ENCODE data around the gene TBC1D22B. TPM values are rescaled to one million over a fixed set of nuclear protein-coding genes. Genes with fewer than 3 reads are reported as not detected.

Gene TBC1D22B
- total and polyA plus RNA-seq, 9 of the 15 experiments (the other 6 are each of a cell fraction or from before 2014, with no cell fraction given): 4.8 to 24.2 (median 13.5) TPM

DNA sequence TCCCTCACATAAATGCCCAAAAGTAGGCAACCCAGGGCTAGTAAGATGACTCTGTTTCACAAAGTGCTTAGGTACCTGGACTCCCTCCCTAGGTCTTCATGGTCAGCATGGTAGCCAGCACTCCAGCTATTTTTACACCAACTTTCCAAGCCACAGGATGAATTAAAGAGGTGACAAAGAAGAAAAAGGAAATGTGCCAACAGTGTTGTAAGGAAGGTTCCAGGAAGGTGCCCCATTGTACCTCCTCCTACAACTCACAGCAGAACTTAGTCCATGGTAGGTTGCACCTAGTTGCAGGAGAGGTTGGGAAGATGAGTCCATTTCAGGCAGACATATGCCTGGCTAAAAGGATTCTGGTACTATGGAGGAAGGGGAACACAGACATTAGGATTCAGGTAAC, 76.5 kb downstream of the TBC1D22B start:
- TF ChIP-seq BCL6 (CRISPR knock-in tag; IDR thresholded peaks at IDR 0.05) (no peak), ZNF354B (CRISPR knock-in tag; IDR thresholded peaks at IDR 0.05) (no peak), ETV1 (tag; conservative IDR thresholded peaks at IDR 0.05; ENCODE audit: low read depth) (no peak), LCOR (CRISPR knock-in tag; IDR thresholded peaks at IDR 0.05) (no peak), ZNF699 (CRISPR knock-in tag; IDR thresholded peaks at IDR 0.05; ENCODE audit: insufficient replicate concordance) (no peak), PML (IDR thresholded peaks at IDR 0.05; ENCODE audit: low read length) (no peak), TEAD2 (tag; IDR thresholded peaks at IDR 0.05) (no peak), COPS2 (conservative IDR thresholded peaks at IDR 0.05) (no peak), ZC3H11A (IDR thresholded peaks at IDR 0.05; ENCODE audit: low read depth, low read length) (no peak), CHD4 (IDR thresholded peaks at IDR 0.05; ENCODE audit: insufficient read depth, insufficient replicate concordance, low read depth, low read length, poor library complexity, severe bottlenecking) (no peak), EP400 (IDR thresholded peaks at IDR 0.05) (no peak), YBX1 (IDR thresholded peaks at IDR 0.05) (no peak)
- TF ChIP-seq, protein P1, sequence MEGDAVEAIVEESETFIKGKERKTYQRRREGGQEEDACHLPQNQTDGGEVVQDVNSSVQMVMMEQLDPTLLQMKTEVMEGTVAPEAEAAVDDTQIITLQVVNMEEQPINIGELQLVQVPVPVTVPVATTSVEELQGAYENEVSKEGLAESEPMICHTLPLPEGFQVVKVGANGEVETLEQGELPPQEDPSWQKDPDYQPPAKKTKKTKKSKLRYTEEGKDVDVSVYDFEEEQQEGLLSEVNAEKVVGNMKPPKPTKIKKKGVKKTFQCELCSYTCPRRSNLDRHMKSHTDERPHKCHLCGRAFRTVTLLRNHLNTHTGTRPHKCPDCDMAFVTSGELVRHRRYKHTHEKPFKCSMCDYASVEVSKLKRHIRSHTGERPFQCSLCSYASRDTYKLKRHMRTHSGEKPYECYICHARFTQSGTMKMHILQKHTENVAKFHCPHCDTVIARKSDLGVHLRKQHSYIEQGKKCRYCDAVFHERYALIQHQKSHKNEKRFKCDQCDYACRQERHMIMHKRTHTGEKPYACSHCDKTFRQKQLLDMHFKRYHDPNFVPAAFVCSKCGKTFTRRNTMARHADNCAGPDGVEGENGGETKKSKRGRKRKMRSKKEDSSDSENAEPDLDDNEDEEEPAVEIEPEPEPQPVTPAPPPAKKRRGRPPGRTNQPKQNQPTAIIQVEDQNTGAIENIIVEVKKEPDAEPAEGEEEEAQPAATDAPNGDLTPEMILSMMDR (IDR thresholded peaks at IDR 0.05 in 2 of 3, conservative IDR thresholded peaks at IDR 0.05 in 1 of 3; ENCODE audit: insufficient read depth in 2 of 3, low read depth in 1 of 3, low read length in 3 of 3): no peak
- no peaks in the 10 kb centered on the region for H3K4me1 ChIP-seq (replicated peaks in 1 of 2; ENCODE audit: control insufficient read depth in 2 of 2, insufficient read depth in 2 of 2, low read length in 2 of 2)
- POLR2A ChIA-PET: interaction anchor here (0.9 to 1.0 kb wide), 4 partner anchors 9 to 15 kb away, joined by 3 read pairs; no protein-coding TSS in a partner anchor
- no peak overlapping the region for H3K9ac ChIP-seq (ENCODE audit: insufficient read depth in 1 of 2, low read depth in 2 of 2, low read length in 2 of 2)
- no peaks in the 10 kb centered on the region for H3K9me3 ChIP-seq (replicated peaks; ENCODE audit: control insufficient read depth, insufficient read depth, low read depth, low read length)
- intact Hi-C loops (cut with micrococcal nuclease): no loop called here
- H3K36me3 ChIP-seq (ENCODE audit: control insufficient read depth, insufficient read depth, low read length): peaks cover 40% of the 10 kb centered on the region; the same call in 2 of the 3 replicates
- no peak overlapping the region for H2AFZ ChIP-seq (ENCODE audit: low read depth, low read length)
- DNase-seq (ENCODE audit: extremely low read depth in 1 of 4, low spot score in 3 of 4) (no peak), FAIRE-seq (no peak), ATAC-seq (no peak; the same call in 2 of the 3 replicates)
- no peak overlapping the region for H3K27ac ChIP-seq (ENCODE audit: extremely low read depth, low read depth, low read length)
- no TSS peak for BruUV-seq (replicated peaks)
- no peaks in the 10 kb centered on the region for H4K20me1 ChIP-seq (replicated peaks; ENCODE audit: control insufficient read depth, insufficient read depth, low read length)
- H3K4me2 ChIP-seq (ENCODE audit: insufficient read depth, low read length): no peak overlapping the region
- in situ Hi-C loops (cut with MboI): no loop called here
- no peak overlapping the region for H3K4me3 ChIP-seq
- no peaks in the 10 kb centered on the region for H3K9me1 ChIP-seq (ENCODE audit: control insufficient read depth, insufficient read depth, low read length)
- CTCF ChIA-PET (ENCODE audit: low intra/inter-chr PET ratio): no interaction called here
- no peaks in the 10 kb centered on the region for H3K79me2 ChIP-seq (ENCODE audit: control insufficient read depth, insufficient read depth, low read length)
- H3K27me3 ChIP-seq (ENCODE audit: control insufficient read depth in 2 of 2, insufficient read depth in 2 of 2, low read length in 2 of 2): no peaks in the 10 kb centered on the region
